Measurements from ENCODE around the gene CCDC59. TPM values are rescaled to one million over a fixed set of nuclear protein-coding genes. Genes with fewer than 3 reads are reported as not detected.

Gene CCDC59
- total RNA-seq, 1 experiment from 2014 or later, result 76.6 TPM

DNA sequence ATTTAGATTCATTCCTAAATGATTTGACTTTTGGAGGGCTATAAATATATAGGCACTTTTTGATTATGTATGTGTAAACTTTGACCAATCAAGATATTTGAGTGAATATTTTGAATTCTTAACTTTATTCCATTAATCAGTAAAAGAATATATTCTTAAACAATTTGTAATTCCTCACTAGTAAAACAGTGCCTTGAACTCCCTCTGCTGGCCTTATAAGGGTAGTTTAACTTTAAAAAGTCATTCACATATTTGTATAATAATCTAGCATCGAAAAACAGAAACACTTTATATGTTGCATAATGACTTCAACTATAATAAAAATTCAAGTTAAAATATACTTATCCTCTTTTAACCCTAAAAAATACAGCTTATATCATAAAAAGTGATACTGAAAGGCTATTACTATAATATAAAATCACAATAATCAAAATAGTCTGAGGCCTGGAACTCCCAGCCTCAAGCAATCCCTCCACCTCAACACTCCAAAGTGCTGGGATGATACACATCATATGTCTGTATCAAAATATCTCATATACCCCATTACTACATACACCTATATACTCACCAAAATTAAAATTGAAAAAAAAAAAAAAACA lies 31.2 kb downstream of the CCDC59 start:
- Histone ChIP-seq H3K36me3 (ENCODE audit: control insufficient read depth in 1 of 2, insufficient read depth in 2 of 2, low read length in 2 of 2) (no peaks in the 10 kb centered on the region), H3K4me3 (replicated peaks in 1 of 2; ENCODE audit: low read depth in 1 of 2, low read length in 2 of 2) (no peak overlapping the region), H3K79me2 (ENCODE audit: insufficient read depth, low read length) (no peaks in the 10 kb centered on the region), H3K4me2 (ENCODE audit: low read length) (no peak overlapping the region), H2AFZ (ENCODE audit: low read depth, low read length, poor library complexity, severe bottlenecking) (peak overlapping the region; percentile 50), H3K9ac (ENCODE audit: low read length) (no peak overlapping the region), H3K4me1 (ENCODE audit: control insufficient read depth in 1 of 2, insufficient read depth in 2 of 2, low read length in 2 of 2) (no peaks in the 10 kb centered on the region), H3K27ac (ENCODE audit: low read depth, low read length) (no peak overlapping the region), H3K9me2 (ENCODE audit: insufficient read depth) (no peaks in the 10 kb centered on the region), H3K27me3 (ENCODE audit: insufficient read depth, low read length) (no peaks in the 10 kb centered on the region), H3K9me3 (ENCODE audit: control insufficient read depth in 1 of 2, insufficient read depth in 1 of 2, low read depth in 1 of 2, low read length in 2 of 2) (no peaks in the 10 kb centered on the region), H4K20me1 (ENCODE audit: insufficient read depth) (no peaks in the 10 kb centered on the region)
- POLR2A ChIA-PET, result no interaction called here
- RAD21 ChIA-PET (ENCODE audit: low non-redundant PET in 1 of 2, low total read pairs in 2 of 2, uncharacterized antibody in 2 of 2, unreplicated experiment in 2 of 2), result no interaction called here
- TF ChIP-seq, protein P1, sequence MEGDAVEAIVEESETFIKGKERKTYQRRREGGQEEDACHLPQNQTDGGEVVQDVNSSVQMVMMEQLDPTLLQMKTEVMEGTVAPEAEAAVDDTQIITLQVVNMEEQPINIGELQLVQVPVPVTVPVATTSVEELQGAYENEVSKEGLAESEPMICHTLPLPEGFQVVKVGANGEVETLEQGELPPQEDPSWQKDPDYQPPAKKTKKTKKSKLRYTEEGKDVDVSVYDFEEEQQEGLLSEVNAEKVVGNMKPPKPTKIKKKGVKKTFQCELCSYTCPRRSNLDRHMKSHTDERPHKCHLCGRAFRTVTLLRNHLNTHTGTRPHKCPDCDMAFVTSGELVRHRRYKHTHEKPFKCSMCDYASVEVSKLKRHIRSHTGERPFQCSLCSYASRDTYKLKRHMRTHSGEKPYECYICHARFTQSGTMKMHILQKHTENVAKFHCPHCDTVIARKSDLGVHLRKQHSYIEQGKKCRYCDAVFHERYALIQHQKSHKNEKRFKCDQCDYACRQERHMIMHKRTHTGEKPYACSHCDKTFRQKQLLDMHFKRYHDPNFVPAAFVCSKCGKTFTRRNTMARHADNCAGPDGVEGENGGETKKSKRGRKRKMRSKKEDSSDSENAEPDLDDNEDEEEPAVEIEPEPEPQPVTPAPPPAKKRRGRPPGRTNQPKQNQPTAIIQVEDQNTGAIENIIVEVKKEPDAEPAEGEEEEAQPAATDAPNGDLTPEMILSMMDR (IDR thresholded peaks at IDR 0.05 in 2 of 3, conservative IDR thresholded peaks at IDR 0.05 in 1 of 3; ENCODE audit: borderline replicate concordance in 1 of 3, insufficient read depth in 1 of 3, low read depth in 2 of 3, low read length in 2 of 3), result peak; percentile 49 to 55 (median 53); a peak in 4 of 6 replicates
- peak; percentile 74 for TF ChIP-seq RAD21 (IDR thresholded peaks at IDR 0.05; ENCODE audit: low read depth)
- TF ChIP-seq SP1 (IDR thresholded peaks at IDR 0.05; ENCODE audit: low read depth), result no peak
- intact Hi-C loops (cut with micrococcal nuclease), result loop anchor here (1.0 kb wide), 1 partner anchor 683 kb away; no protein-coding TSS in a partner anchor
- BruUV-seq (replicated peaks), result no TSS peak
- CTCF ChIA-PET, result interaction anchor here (1.3 kb wide), 1 partner anchor 683 kb away, joined by 4 read pairs; no protein-coding TSS in a partner anchor
- ATAC-seq (no peak), DNase-seq (ENCODE audit: low read depth, low spot score) (peak; percentile 19)

DNA sequence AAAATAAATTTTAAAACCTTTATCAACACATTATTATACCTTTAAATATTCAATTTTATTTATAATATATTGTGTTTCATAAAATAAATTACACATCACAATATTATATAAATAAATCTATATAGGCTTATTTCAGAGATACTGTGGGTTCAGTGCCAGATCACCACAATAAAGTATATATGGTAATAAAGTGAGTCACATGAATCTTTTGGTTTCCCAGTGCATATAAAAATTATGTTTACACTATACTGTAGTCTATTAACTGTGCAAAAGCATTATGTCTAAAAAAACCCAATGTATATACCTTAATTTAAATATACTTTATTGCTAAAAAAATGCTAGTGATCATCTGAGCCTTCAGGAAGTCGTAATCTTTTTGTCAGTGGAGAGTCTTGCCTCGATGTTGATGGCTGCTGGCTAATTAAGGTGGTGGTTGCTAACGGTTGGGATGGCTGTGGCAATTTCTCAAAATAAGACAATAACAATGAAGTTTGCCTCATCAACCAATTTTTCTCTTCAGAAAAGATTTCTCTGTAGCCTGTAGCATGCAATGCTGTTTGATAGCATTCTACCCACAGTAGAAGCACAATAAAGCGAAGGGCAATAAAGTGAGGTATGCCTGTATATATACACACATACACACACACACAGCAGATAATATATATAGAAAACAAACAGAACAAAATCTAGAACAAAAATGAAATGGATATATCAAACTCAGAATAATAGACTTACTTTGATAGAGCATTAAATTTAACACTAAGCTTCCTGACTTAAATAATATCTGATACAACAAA lies 32.4 kb downstream of the CCDC59 start:
- H3K79me2 ChIP-seq (ENCODE audit: insufficient read depth, low read length), result no peaks in the 10 kb centered on the region
- no peak overlapping the region for H3K4me2 ChIP-seq (ENCODE audit: low read length)
- no TSS peak for BruUV-seq (replicated peaks)
- no peak overlapping the region for H3K27ac ChIP-seq (ENCODE audit: low read depth, low read length)
- RAD21 ChIA-PET (ENCODE audit: low non-redundant PET in 1 of 2, low total read pairs in 2 of 2, uncharacterized antibody in 2 of 2, unreplicated experiment in 2 of 2), result no interaction called here
- H3K9me3 ChIP-seq (ENCODE audit: control insufficient read depth in 1 of 2, insufficient read depth in 1 of 2, low read depth in 1 of 2, low read length in 2 of 2), result no peaks in the 10 kb centered on the region
- ATAC-seq, result no peak
- no peak overlapping the region for H3K4me3 ChIP-seq (replicated peaks in 1 of 2; ENCODE audit: low read depth in 1 of 2, low read length in 2 of 2)
- H3K4me1 ChIP-seq (ENCODE audit: control insufficient read depth in 1 of 2, insufficient read depth in 2 of 2, low read length in 2 of 2), result no peaks in the 10 kb centered on the region
- CTCF ChIA-PET, result no interaction called here
- H3K9ac ChIP-seq (ENCODE audit: low read length), result no peak overlapping the region
- intact Hi-C loops (cut with micrococcal nuclease), result no loop called here
- POLR2A ChIA-PET, result no interaction called here
- H3K36me3 ChIP-seq (ENCODE audit: control insufficient read depth in 1 of 2, insufficient read depth in 2 of 2, low read length in 2 of 2), result no peaks in the 10 kb centered on the region
- no peaks in the 10 kb centered on the region for H3K9me2 ChIP-seq (ENCODE audit: insufficient read depth)
- H3K27me3 ChIP-seq (ENCODE audit: insufficient read depth, low read length), result no peaks in the 10 kb centered on the region
- H4K20me1 ChIP-seq (ENCODE audit: insufficient read depth), result no peaks in the 10 kb centered on the region
- TF ChIP-seq ZNF274 (IDR thresholded peaks at IDR 0.05; ENCODE audit: low read depth, low read length) (no peak), ZFX (IDR thresholded peaks at IDR 0.05) (no peak), FOSL1 (IDR thresholded peaks at IDR 0.05; ENCODE audit: low read depth) (no peak), SRF (IDR thresholded peaks at IDR 0.05; ENCODE audit: low read depth) (no peak), POLR2A (IDR thresholded peaks at IDR 0.05; ENCODE audit: borderline replicate concordance, extremely low read depth, insufficient read depth, insufficient read length) (no peak), EZH2 (IDR thresholded peaks at IDR 0.05) (no peak)
- H2AFZ ChIP-seq (ENCODE audit: low read depth, low read length, poor library complexity, severe bottlenecking), result peak overlapping the region; percentile 50
- no peak for DNase-seq (ENCODE audit: low read depth, low spot score)
